Smooth muscle cell of the brain vasculature (primary cell): Measurements from ENCODE around the gene DIS3L2.
"Not testable (repeated sequence)": the region's sequence is repeated elsewhere in the genome, so short reads cannot be mapped to it uniquely, and the experiment has no call there.

Experiments
- DNase-seq: peaks from one replicate; pipeline ENCODE4 v3.0.0-alpha.2; 2012; ENCODE audit warnings: low read depth, low spot score

The DIS3L2 gene

DNA sequence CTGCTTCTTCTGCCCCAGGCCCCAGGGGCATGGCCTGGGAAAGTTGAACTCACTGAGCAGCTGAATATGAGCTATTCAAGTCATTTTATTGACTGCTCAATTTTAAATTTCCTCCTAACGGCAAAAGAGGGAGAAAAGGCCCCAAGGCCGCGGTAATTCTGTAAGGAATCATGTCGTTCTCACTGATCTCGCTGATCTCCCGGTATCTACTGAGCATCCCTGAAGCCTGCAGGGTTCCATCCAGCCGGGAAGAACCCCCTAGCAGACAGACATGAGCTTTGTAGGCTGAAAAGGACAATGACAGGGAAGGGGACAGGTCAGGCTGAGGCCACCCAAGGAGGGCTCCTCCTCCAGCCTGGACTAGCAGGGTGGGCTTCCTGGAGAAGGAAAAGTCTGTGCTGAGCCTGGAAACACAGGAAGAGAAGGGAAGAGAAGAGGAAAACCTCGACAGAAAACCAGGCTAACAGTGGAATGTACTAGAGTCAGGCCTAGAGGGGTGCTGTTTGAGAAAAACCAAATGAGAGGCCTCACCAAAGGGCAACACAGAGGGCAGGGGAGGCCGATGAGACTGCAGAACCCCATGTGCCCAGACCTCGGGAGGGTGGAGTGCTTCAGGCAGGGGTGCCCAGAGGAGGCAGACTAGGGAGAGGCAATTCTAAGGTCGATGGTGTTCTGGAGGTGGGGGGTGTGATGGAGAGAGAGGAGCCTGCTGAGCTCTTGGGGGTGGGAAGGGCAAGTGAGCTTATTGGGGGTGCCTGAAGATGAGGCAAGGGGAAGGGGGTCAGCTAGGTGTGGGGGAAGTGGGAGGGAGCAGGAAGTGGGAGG is 32.4 kb upstream of the DIS3L2 start:
- DNase-seq: no peak

DNA sequence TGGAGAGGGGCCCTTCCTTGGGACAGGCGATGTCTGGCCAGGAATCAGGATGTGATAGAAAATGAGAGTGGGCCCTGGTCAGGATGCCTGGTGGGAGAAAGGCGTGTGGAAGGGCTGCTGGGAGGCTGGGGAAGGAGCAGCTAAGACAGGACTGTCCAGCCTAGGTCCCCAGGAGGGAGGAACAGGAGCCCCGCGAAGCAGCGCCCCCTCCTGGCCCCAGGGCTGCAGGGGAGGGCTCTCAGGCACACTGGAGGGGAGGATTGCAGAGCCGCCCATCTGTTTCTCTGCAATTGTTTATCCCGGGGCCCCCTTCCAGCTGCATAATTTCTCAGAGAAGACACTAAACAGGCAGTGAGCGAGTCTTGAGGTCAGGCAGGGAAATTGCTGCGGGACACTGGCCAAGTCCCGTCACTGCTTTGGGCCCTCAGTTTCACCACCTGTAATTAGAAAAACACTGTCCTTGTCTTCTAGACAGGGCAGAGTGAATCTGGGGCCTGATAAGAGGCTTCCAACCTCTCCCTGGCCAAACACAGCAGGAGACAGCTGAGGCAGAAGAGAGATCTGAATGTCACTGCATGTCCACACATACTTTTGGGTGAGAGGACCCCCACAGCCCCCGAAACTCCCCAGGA is 31.4 kb upstream of the DIS3L2 start:
- DNase-seq: no peak

DNA sequence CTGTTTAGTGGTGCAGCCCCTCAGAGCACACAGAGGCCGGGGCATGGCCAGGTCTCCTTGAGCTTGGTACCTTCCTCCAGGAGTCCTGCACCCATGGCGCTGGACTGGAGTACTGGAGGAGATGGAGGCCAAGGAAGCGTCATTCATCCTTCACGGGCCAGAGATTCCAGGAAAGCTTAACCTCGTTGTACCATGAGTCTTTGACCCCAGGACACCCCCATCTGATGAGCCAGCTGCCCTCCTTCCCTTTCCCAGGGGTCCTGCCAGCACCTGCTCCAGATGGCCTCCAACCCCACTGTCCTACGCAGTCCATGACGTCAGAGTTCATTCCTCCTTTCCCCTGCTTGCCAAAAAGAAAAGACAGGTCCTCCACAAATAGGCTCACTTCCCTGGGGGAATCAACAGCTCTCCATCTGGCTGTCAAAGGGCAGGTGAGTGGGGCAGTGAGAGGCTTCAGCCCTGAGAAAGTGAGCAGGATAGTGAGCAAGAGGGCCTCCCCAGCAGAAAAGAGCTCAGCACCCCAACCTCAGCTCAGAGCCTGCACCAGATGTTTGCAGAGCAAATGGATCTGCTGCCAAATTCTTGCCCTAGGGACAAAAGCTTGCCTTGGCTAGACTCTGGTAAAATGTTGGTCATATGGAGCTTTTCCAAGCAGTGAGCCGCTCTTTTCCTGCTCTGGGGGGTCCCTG is 30.8 kb upstream of the DIS3L2 start:
- DNase-seq: no peak

DNA sequence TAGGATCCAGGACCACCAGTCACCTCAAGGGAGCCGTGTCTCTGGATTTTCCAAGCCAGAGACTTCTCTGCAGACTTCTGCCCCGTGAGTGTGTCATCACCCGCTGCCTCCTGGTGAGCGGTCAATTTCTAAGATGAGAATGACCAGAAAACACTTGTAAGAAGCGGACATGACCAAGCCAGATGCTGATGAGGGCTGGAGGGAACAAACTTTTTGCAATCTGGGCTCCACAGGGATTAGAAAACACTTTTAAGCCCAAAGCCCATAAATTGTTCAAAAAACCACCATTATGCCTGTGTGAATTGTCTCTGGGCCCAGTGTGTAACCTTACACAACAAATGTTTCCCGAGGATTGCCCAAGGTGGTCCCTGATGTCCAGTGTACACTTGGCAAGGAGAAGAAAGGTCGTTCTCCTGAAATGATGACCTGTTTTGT is 30.0 kb upstream of the DIS3L2 start:
- DNase-seq: no peak

DNA sequence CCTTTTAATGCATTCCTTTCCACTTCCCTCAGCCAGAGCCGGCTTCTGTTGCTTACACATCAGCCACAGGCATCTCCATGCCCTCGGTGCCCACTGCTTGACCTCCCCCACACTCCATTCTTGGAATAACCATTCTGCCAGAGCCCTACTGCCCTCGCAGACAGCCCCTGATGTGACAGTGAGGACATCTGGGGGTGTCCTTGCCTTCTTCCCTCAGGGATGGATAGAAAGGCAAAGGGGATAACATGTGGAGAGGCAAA is 28.9 kb upstream of the DIS3L2 start:
- DNase-seq: no peak

DNA sequence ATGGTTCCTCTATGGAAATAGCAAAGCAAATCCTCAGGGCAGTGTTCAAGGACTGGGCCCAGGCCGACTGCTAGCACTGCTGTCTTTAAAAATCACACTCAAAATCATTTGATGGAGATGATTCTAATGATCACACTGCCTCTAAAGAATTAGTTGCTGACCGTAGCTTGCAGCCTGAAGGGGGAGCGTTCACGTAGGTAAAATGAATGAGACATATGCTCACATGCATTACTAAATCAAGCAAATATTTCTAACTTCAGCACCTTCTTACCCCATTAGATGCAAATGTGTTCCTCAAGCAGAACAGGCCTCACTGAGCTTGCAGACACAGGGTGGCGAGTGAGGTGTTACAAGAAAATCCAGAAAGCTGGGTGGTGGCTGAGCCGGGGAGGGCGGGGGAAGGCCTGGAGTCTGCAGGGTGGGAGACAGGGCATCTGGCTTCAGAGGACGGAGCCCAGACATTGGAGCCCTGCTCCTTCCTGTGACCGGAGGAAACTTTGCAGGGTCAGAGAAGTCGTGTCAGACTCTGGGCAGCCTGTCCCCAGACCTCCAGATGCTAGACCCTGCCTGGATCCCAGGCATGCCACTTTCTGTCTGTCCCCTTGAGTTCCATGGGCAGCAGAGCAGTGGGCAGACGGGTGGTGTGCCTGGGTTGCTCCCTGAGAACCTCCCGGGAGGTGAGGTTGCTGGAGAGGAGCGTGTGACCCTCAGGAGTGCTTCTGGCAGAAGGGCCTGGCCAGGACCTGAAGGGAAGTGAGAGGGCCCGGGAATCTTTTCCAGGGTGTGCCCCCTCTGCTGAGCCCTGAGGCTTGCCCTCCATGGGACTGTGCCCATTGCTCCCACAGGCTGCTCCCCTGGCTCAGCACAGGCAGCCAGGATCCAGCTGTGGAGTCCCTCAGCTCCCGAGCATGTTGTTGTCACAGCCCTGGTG is 28.3 kb upstream of the DIS3L2 start:
- DNase-seq: no peak

DNA sequence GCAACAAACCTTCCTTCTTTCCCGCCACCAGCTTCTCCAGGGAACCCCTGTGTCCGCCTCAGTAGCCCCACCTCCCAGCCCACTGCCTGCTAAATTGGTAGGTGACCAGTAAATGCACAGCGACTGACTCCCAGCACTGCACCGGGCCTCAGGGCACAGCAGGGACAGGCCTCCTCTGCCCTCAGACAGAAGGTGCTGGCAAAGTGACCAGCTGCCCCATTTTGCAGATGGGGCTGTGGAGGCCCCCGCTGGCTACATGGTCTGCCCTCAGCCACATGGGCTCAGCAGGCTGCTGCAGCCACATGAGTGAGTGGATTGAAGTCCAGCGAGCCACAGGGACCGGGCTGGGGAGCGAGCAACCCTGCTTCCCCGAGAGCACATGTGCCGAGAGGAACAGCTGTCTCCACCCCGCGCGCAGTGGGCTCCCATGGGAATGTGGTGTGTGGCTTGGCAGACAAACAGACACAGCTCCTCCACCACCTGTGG is 27.6 kb upstream of the DIS3L2 start:
- no peak for DNase-seq

DNA sequence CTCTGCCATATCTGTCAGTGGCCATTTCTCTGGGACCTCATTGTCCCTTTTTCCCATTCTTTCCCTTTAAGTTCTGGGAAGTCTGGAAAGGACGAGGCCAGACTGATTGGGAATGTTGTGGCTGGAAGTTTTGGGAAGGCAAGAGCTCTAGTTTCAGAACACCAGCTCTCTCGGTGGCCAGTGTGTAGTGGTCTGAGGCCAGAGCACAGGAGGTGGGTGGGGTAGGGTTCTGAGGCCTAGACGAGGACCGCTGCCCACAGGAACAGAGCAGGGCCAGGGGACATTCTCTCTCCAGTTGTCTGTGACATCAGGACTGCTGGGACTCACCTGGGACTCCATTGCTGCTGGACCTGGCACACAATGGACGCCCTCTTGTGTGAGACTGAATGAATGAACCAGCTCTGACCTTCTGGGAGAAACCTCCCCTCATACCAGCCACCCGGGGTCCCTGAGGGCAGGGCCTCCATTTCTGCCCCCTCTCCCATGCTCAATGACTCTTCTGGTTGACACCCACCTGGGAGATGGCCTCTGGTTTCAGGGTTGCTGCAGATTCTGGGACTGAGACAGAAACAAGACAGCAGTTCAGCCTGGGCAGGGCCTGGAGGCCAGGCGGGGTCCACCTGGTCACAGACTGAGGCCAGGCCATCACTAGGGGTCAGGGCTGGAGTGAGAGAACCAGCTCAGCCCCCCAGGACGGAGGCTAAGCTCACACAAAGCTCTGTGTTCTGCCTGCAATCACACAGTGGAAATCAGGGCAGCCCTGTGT is 26.9 kb upstream of the DIS3L2 start:
- DNase-seq: no peak

DNA sequence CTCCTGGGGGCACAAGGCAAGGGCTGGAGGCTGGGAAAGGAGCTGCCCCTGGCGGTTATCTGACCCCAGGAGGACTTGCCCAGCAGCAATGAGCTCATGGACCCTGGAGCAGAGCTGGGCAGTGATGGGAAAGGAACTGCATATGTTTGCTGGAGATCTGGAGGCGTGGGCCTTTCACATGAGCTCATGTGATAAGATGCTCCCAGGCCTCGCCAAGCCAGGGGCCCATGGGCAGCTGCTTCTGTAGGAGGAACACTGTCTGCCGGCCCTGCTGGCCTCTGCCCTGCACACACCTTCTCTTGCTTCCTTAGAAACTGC is 26.3 kb upstream of the DIS3L2 start:
- no peak for DNase-seq

DNA sequence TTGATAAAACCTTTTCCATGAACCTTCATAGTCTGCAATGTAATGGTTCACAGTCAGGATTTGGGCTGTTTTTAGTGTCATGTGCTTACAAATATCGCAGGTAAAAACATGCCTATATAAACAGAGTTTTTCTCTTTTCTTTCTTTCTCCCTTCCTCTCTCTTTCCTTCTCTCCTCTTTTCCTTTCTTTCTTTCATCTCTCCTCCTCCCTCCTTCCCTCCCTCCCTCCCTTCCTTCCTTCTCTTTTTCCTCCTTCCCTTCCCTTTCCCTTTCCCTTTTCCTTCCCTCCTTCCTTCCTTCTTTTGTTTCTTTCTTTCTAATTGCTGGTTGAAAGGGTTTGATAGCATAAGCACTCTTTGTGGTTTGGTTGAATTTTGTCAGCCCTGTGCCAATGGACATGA is 25.7 kb upstream of the DIS3L2 start:
- DNase-seq: no peak

DNA sequence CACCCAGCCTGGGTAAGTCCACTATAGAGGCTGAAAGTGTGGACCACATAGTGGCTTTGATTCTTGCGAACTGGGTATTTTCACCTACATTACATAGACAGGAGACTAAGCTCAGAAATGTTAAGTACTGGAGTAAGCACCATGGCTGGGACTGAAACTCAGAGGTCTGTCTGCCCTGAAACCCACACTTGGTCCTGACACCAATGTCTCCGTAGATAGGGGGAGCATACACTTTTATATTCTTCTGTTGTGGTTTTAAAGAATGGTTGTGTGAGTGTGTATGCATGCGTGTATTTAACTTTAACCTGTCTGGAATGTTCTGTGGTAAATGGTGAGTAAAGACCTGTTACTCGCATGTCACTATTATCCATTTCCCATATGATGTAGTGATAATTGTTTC is 25.0 kb upstream of the DIS3L2 start:
- DNase-seq: no peak

DNA sequence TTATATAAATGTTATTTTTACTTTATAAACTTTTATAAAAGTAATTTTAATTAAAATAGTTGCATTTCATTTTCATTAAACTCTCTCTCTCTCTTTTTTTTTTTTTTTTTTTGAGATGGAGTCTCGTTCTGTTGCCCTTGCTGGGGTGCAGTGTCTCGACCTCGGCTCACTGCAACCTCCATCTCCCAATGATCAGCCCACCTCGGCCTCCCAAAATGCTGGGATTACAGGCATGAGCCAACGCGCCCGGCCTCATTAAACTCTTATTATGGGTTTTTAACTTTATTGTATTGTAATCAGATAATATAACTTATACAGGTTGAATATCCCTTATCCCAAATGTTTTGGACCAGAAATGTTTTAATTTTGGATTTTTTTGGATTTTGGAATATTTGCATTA is 24.5 kb upstream of the DIS3L2 start:
- no peak for DNase-seq

DNA sequence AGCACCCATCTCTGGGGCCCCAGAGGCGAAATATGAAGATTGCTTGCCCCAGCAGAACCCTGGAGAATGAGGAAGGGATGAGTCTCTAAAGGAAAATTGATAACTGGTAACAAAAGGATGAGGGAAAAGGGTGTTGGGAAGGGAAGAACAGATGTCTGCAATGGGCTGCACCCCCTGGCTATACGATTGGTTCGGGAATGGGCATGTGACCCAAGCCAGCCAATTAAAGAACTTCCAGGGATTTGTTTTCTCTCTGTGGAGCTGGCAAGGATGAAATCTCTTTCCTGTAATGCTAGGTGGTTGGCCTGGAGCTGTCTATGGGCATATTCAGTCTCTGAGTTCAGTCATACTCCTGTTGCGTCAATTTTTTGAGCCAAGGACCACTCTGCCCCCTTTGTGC is 22.5 kb upstream of the DIS3L2 start:
- DNase-seq: no peak

DNA sequence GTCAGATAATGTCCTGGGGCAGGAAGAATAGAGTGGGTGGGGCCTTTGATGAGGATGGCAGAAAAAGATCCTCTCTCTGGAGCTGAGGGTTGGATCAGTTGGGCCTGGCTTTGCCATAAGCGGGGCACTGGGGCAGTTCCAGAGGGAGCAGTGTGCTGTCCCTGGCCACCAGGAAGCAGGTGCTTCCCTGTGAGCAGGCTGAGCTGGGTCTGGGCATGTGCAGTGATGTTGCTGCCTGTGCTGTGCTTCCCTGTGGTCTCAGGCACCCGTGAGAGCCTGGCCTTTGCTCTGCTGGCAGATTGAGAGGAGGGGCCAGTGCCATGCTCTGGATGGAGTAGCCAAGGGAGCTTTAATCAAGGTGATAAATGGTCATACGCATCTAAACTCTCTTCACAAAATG is 20.7 kb upstream of the DIS3L2 start:
- no peak for DNase-seq

DNA sequence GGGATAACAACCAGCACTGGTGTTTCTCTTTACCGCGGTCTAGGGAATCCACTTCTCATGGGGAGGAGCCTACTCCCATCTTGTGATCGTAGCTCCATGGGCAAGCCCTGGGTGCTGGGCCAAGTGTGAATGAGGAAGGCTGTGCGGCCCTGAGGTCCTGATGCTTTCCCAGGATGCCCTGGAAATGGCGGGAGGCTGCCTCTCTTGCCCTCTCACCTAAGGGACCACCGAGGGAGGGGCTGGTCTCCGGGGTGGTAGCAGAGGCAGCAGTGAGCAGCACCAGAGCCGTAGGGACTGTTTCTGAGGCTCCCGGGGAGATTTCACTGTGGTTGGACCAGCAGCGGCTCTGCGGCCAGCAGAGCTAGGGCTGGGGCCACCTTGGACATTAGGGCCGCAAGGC is 19.8 kb upstream of the DIS3L2 start:
- DNase-seq: no peak

DNA sequence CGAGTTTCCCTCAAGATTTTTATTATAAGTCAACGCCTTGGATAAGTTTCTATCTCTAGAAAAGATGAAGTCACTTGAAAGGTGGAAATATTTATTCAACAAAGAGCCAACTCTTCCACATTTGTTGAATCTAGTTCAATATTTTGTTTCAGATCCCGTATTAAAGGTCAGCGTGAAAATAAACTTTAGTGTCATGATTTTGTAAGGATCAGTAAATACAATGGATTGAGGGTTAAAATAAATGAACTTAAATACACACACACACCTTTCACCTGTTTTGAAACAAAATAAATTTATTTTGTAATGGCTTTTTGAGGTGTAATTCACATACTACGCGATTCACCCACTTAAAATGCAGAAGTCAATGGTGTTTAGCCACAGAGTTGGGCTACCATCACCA is 19.3 kb upstream of the DIS3L2 start:
- DNase-seq: no peak

DNA sequence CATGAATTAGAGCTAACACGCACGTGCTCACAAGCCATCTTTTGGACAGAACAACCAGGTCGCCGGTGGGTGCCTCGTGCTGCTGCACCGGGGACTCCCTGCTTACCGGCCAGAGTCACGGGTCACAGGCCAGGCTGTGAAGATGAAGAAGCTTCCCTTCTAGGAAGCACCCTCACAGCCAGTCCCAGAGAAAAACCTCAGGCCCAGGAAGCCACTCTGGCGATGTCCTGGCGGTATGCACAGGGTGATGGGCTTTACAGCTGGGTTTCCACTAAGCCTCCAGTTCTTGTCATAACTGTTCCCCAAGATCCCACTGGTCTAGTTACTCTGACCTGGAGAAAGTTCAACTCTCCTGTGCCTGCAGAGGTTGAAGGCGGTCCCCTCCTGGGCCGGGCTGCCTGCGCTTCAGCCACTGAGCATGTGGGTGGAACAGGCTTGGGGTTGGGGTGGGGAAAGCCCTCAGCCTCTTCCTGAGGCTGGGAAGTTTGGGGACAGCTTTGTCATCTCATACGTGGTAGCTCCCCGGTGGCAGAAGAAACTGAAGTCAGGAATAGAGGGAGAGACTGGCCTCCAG is 15.2 kb upstream of the DIS3L2 start:
- no peak for DNase-seq

DNA sequence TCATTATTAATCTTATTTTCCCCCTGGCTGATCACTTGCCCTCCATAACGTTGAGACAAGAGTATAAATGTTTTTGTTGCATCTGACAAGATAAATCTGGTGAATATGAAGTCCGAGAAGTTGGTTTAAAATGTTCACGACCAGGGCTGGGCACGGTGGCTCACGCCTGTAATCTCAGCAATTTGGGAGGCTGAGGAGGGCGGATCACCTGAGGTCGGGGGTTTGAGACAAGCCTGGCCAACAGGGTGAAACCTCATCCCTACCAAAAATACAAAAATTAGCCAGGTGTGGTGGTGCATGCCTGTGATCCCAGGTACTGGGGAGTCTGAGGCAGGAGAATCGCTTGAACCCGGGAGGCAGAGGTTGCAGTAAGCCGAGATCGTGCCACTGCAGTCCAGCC is 14.4 kb upstream of the DIS3L2 start:
- DNase-seq: not testable (repeated sequence)

DNA sequence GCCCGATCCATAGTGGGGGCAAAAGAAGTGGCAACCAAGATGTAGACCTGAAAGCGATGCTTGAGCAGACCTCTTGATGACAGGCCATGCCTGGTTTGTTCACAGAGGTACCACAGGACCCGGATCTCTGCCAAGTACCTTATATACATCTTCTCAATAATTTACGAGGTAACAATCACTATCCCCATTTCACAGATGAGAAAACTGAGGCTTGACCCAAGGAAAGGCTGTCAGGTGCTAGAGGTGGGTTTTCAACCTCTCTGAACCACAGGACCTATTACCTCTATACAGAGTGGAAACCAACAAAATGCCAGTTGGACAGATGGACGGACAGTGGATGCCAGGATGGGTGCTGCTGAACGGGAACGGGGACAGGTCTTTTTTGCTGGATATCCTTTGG is 13.8 kb upstream of the DIS3L2 start:
- DNase-seq: no peak

DNA sequence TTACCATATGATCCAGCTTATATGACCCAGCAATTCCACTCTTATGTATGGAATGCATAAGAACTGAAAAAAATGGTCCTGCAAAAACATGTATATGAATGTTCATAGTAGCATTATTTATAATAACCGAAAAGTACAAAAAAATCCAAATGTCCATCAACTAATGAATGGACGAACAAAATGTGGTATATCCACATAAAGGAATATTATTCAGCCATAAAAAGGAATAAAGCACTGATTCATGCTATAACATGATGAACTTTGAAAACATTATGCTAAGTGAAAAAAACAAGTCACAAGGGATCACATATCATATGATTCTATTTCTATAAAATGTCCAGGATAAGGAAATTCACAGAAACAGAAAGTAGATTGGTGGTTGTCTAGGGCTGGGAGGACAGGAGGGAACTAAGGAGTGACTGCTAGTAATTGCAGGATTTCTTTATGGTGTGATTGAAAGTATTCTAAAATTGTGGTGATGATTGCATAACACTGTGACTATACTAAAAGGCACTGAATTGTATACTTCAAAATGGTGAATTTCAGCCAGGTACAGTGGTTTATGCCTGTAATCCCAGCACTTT is 10.0 kb upstream of the DIS3L2 start:
- no peak for DNase-seq
